ENCODE measurements around the gene ZNF536. TPM values are rescaled to one million over a fixed set of nuclear protein-coding genes. Genes with fewer than 3 reads are reported as not detected.

ZNF536 gene
- total and polyA plus RNA-seq, 2 donors (not counting 1 experiment from before 2014, with no cell fraction given), result not detected

- Mint-ChIP-seq H3K27me3 (peaks cover 8% of the 10 kb centered on the region), H3K4me1 (no peaks in the 10 kb centered on the region), H3K4me3 (no peak overlapping the region), H3K27ac (no peak overlapping the region), H3K9me3 (ENCODE audit: insufficient read depth) (no peaks in the 10 kb centered on the region)
- H3K4me1 ChIP-seq (ENCODE audit: control insufficient read depth in 2 of 2, insufficient read depth in 2 of 2, low read length in 2 of 2), result no peaks in the 10 kb centered on the region
- WGBS (ENCODE audit: insufficient coverage), result 92% methylated on average over 8 of the region's 13 CpGs
- peaks cover 0 to 7% (median 0%) of the 10 kb centered on the region in 4 experiments for H3K27me3 ChIP-seq (replicated peaks in 1 of 4; ENCODE audit: control extremely low read depth in 1 of 4, control insufficient read depth in 3 of 4, insufficient read depth in 4 of 4, low read length in 3 of 4)
- intact Hi-C loops (cut with micrococcal nuclease), result no loop called here
- no peak overlapping the region for H3K4me2 ChIP-seq (replicated peaks; ENCODE audit: low read depth, low read length, poor library complexity, severe bottlenecking)
- no peak overlapping the region for H3K4me3 ChIP-seq (ENCODE audit: control extremely low read depth in 1 of 5, extremely low read depth in 1 of 5, insufficient read depth in 1 of 5, low read depth in 2 of 5, low read length in 4 of 5)
- CTCF ChIA-PET, result no interaction called here
- no peaks in the 10 kb centered on the region for H4K20me1 ChIP-seq (ENCODE audit: control insufficient read depth, insufficient read depth, low read length, poor library complexity, severe bottlenecking)
- POLR2A ChIA-PET, result no interaction called here
- H2AFZ ChIP-seq (ENCODE audit: insufficient read depth, low read depth, low read length, poor library complexity, severe bottlenecking), result no peak overlapping the region
- H3K36me3 ChIP-seq (replicated peaks in 1 of 2; ENCODE audit: control extremely low read depth in 1 of 2, control insufficient read depth in 1 of 2, extremely low read depth in 1 of 2, insufficient read depth in 2 of 2, low read length in 1 of 2), result no peaks in the 10 kb centered on the region
- H3K27ac ChIP-seq (ENCODE audit: low read length in 2 of 2), result no peak overlapping the region
- H3K79me2 ChIP-seq (ENCODE audit: control insufficient read depth, insufficient read depth, low read length), result no peaks in the 10 kb centered on the region
- TF ChIP-seq CTCF (IDR thresholded peaks at IDR 0.05), result no peak
- TF ChIP-seq EZH2 (IDR thresholded peaks at IDR 0.05; ENCODE audit: borderline replicate concordance, insufficient read depth, low read depth, low read length, poor library complexity, severe bottlenecking), result no peak
- DNase-seq, result no peak
- ATAC-seq (ENCODE audit: low read depth), result no peak
- no peak overlapping the region for H3K9ac ChIP-seq (ENCODE audit: low read length)
- H3K9me3 ChIP-seq (ENCODE audit: control extremely low read depth in 1 of 3, control insufficient read depth in 2 of 3, insufficient read depth in 1 of 3, low read length in 2 of 3), result peaks cover 0 to 7% (median 0%) of the 10 kb centered on the region in 3 donors
Measured at GRCh38 chr19:30361721-30362120, 10.5 kb upstream of the ZNF536 start.

GRCh38 chr19:30362156-30362754 is 9.9 kb upstream of the ZNF536 start:
- ChIA-PET POLR2A (no interaction called here), CTCF (no interaction called here)
- peaks cover 8% of the 10 kb centered on the region for H3K27me3 Mint-ChIP-seq
- no peaks in the 10 kb centered on the region for H3K36me3 ChIP-seq (replicated peaks in 1 of 2; ENCODE audit: control extremely low read depth in 1 of 2, control insufficient read depth in 1 of 2, extremely low read depth in 1 of 2, insufficient read depth in 2 of 2, low read length in 1 of 2)
- intact Hi-C loops (cut with micrococcal nuclease), result no loop called here
- no peak for TF ChIP-seq CTCF (IDR thresholded peaks at IDR 0.05)
- TF ChIP-seq EZH2 (IDR thresholded peaks at IDR 0.05; ENCODE audit: borderline replicate concordance, insufficient read depth, low read depth, low read length, poor library complexity, severe bottlenecking), result no peak
- no peak overlapping the region for H3K27ac Mint-ChIP-seq
- no peaks in the 10 kb centered on the region for H3K79me2 ChIP-seq (ENCODE audit: control insufficient read depth, insufficient read depth, low read length)
- no peak overlapping the region for H3K27ac ChIP-seq (ENCODE audit: low read length in 2 of 2)
- H3K27me3 ChIP-seq (replicated peaks in 1 of 4; ENCODE audit: control extremely low read depth in 1 of 4, control insufficient read depth in 3 of 4, insufficient read depth in 4 of 4, low read length in 3 of 4), result peaks cover 0 to 7% (median 0%) of the 10 kb centered on the region in 4 experiments
- H3K4me2 ChIP-seq (replicated peaks; ENCODE audit: low read depth, low read length, poor library complexity, severe bottlenecking), result no peak overlapping the region
- H3K4me1 ChIP-seq (ENCODE audit: control insufficient read depth in 2 of 2, insufficient read depth in 2 of 2, low read length in 2 of 2), result no peaks in the 10 kb centered on the region
- no peaks in the 10 kb centered on the region for H4K20me1 ChIP-seq (ENCODE audit: control insufficient read depth, insufficient read depth, low read length, poor library complexity, severe bottlenecking)
- no peak overlapping the region for H3K4me3 ChIP-seq (ENCODE audit: control extremely low read depth in 1 of 5, extremely low read depth in 1 of 5, insufficient read depth in 1 of 5, low read depth in 2 of 5, low read length in 4 of 5)
- ATAC-seq (ENCODE audit: low read depth) (no peak), DNase-seq (no peak)
- peaks cover 0 to 4% (median 0%) of the 10 kb centered on the region in 3 donors for H3K9me3 ChIP-seq (ENCODE audit: control extremely low read depth in 1 of 3, control insufficient read depth in 2 of 3, insufficient read depth in 1 of 3, low read length in 2 of 3)
- H3K4me3 Mint-ChIP-seq, result no peak overlapping the region
- H3K9ac ChIP-seq (ENCODE audit: low read length), result no peak overlapping the region
- 83% methylated on average over 6 of the region's 6 CpGs for WGBS (ENCODE audit: insufficient coverage)
- H3K4me1 Mint-ChIP-seq, result no peaks in the 10 kb centered on the region
- H3K9me3 Mint-ChIP-seq (ENCODE audit: insufficient read depth), result no peaks in the 10 kb centered on the region
- no peak overlapping the region for H2AFZ ChIP-seq (ENCODE audit: insufficient read depth, low read depth, low read length, poor library complexity, severe bottlenecking)

Measured in B cell (primary cell).